ENCODE measurements around the gene FOXD2.

- no peak for TF ChIP-seq POLR2A (IDR thresholded peaks at IDR 0.05)
- TF ChIP-seq CTCF (IDR thresholded peaks at IDR 0.05): no peak
Measured at GRCh38 chr1:47401761-47402160, 36.1 kb upstream of the FOXD2 start.
